Measurements from ENCODE around the gene CCDC186. TPM values are rescaled to one million over a fixed set of nuclear protein-coding genes. Genes with fewer than 3 reads are reported as not detected.
A peak's percentile ranks its signal among the peaks of the same experiment; 100 is the strongest.
"Not testable (repeated sequence)": the region's sequence is repeated elsewhere in the genome, so short reads cannot be mapped to it uniquely, and the experiment has no call there.

Gene CCDC186
- total RNA-seq, 1 donor: 14.6 TPM

DNA sequence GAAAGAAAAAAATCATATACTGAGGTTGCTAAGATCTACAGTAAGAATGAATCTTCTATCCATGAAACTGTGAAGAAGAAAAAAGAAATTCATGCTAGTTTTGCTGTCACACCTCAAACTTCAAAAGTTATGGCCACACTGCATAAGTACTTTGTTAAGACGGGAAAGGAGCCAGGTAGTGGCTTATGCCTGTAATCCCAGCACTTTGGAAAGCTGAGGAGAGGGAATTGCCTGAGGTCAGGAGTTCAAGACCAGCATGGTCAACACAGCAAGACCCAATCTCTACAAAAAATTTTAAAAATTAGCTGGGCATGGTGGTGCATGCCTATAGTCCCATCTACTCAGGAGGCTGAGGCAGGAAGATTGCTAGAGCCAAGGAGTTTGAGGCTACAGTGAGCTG lies 22.1 kb downstream of the CCDC186 start:
- no peak overlapping the region for H3K4me3 ChIP-seq (ENCODE audit: low read depth, low read length)
- DNase-seq (ENCODE audit: low read depth): no peak

GRCh38 chr10:114151486-114151885 lies 22.5 kb downstream of the CCDC186 start:
- no peak overlapping the region for H3K4me3 ChIP-seq (ENCODE audit: low read depth, low read length)
- peak; percentile 77 for DNase-seq (ENCODE audit: low read depth)
- no peak for TF ChIP-seq CTCF (IDR thresholded peaks at IDR 0.05; ENCODE audit: insufficient read depth, low read length)

More for the DNA sequence above, 22.1 kb downstream of the CCDC186 start:
- no peak for TF ChIP-seq CTCF (IDR thresholded peaks at IDR 0.05; ENCODE audit: insufficient read depth, low read length)

- H3K4me3 ChIP-seq (ENCODE audit: low read depth, low read length); DNase-seq (ENCODE audit: low read depth): not testable (repeated sequence)
Observed at GRCh38 chr10:114149476-114149875, 24.5 kb downstream of the CCDC186 start.

GRCh38 chr10:114143160-114143559 lies 30.8 kb downstream of the CCDC186 start:
- TF ChIP-seq CTCF (IDR thresholded peaks at IDR 0.05; ENCODE audit: insufficient read depth, low read length): no peak
- no peak for DNase-seq (ENCODE audit: low read depth)

GRCh38 chr10:114142018-114142417 lies 32.0 kb downstream of the CCDC186 start:
- TF ChIP-seq CTCF (IDR thresholded peaks at IDR 0.05; ENCODE audit: insufficient read depth, low read length): no peak
- H3K4me3 ChIP-seq (ENCODE audit: low read depth, low read length): no peak overlapping the region
- no peak for DNase-seq (ENCODE audit: low read depth)

More at GRCh38 chr10:114143160-114143559, 30.8 kb downstream of the CCDC186 start:
- H3K4me3 ChIP-seq (ENCODE audit: low read depth, low read length): no peak overlapping the region

DNA sequence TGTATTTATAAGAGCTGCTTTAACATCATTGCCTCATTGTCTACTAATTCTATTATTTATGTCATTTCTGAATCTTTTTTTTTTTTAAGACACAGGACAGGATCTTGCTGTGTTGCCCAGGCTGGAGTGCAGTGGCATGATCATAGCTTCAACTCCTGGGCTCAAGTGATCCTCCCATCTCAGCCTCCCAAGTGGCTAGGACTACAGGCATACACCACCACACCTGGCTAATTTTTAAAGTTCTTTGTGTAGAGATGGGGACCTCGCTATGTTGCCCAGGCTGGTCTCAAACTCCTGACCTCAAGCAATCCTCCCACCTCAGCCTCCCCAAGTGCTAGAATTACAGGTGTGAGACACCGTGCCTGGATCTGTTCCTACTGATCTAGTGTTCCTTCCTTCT lies 33.2 kb downstream of the CCDC186 start:
- not testable (repeated sequence) for H3K4me3 ChIP-seq (ENCODE audit: low read depth, low read length); DNase-seq (ENCODE audit: low read depth)

- no peak overlapping the region for H3K4me3 ChIP-seq (ENCODE audit: low read depth, low read length)
- DNase-seq (ENCODE audit: low read depth): no peak
- TF ChIP-seq CTCF (IDR thresholded peaks at IDR 0.05; ENCODE audit: insufficient read depth, low read length): no peak
Observed at GRCh38 chr10:114140036-114140435, 34.0 kb downstream of the CCDC186 start.

- no peak for TF ChIP-seq CTCF (IDR thresholded peaks at IDR 0.05; ENCODE audit: insufficient read depth, low read length)
- DNase-seq (ENCODE audit: low read depth): no peak
- no peak overlapping the region for H3K4me3 ChIP-seq (ENCODE audit: low read depth, low read length)
Observed at GRCh38 chr10:114138581-114138980, 35.4 kb downstream of the CCDC186 start.
